Calu3 (cell line): Measurements from ENCODE around the gene FUZ. TPM values are rescaled to one million over a fixed set of nuclear protein-coding genes. Genes with fewer than 3 reads are reported as not detected.

ENCODE experiments used
- BruUV-seq: library from RNA; stranded (reverse); fragments of 400-500 nt; replicated peaks from 2 replicates; lab custom pipeline; 2021; lab: Mats Ljungman, UMichigan
- CTCF ChIA-PET: fragments of 300-600 bp; sonication (Branson Sonifier 250); formaldehyde crosslinking; loops from one replicate; lab custom pipeline; 2022; ENCODE audit warnings: antibody characterized with exemption; lab: Charles Lee
- DNase-seq: peaks from one replicate; pipeline ENCODE4 v3.0.0; 2022
- H3K27ac Mint-ChIP-seq: one replicate; pipeline ENCODE4 v1.8.0; 2022; ENCODE audit warnings: mixed read lengths; ENCODE audit not compliant: unreplicated experiment
- H3K27me3 Mint-ChIP-seq: one replicate; pipeline ENCODE4 v1.8.0; 2022; ENCODE audit warnings: mixed read lengths; ENCODE audit not compliant: unreplicated experiment
- H3K36me3 Mint-ChIP-seq: one replicate; pipeline ENCODE4 v1.8.0; 2022; ENCODE audit warnings: mild to moderate bottlenecking, moderate library complexity, mixed read lengths; ENCODE audit not compliant: insufficient read depth, unreplicated experiment
- H3K4me1 Mint-ChIP-seq: one replicate; pipeline ENCODE4 v1.8.0; 2022; ENCODE audit warnings: mild to moderate bottlenecking, low read depth, mixed read lengths; ENCODE audit not compliant: unreplicated experiment
- H3K4me3 Mint-ChIP-seq: one replicate; pipeline ENCODE4 v1.8.0; 2022; ENCODE audit warnings: mild to moderate bottlenecking, low read depth, moderate library complexity, mixed read lengths; ENCODE audit not compliant: unreplicated experiment
- H3K9me3 Mint-ChIP-seq: one replicate; pipeline ENCODE4 v1.8.0; 2022; ENCODE audit warnings: low read depth, mixed read lengths; ENCODE audit not compliant: unreplicated experiment
- intact Hi-C: fragments of 100-400 bp; cut with micrococcal nuclease; formaldehyde crosslinking; loops from one replicate; pipeline ENCODE4 v1.10.0; 2022; ENCODE audit not compliant: unreplicated experiment
- total RNA-seq: library from RNA; stranded (reverse); gene quantifications from 2 replicates; pipeline ENCODE4 v1.2.3, GENCODE V29; 2022
- TF ChIP-seq, protein P1 (sequence below): fragments of 200-600 bp; IDR thresholded peaks from one replicate; pipeline ENCODE4 v1.8.0; 2022; ENCODE audit warnings: antibody characterized with exemption; ENCODE audit not compliant: unreplicated experiment

Gene FUZ
- total RNA-seq, 1 experiment from 2014 or later = 12.2 TPM

DNA sequence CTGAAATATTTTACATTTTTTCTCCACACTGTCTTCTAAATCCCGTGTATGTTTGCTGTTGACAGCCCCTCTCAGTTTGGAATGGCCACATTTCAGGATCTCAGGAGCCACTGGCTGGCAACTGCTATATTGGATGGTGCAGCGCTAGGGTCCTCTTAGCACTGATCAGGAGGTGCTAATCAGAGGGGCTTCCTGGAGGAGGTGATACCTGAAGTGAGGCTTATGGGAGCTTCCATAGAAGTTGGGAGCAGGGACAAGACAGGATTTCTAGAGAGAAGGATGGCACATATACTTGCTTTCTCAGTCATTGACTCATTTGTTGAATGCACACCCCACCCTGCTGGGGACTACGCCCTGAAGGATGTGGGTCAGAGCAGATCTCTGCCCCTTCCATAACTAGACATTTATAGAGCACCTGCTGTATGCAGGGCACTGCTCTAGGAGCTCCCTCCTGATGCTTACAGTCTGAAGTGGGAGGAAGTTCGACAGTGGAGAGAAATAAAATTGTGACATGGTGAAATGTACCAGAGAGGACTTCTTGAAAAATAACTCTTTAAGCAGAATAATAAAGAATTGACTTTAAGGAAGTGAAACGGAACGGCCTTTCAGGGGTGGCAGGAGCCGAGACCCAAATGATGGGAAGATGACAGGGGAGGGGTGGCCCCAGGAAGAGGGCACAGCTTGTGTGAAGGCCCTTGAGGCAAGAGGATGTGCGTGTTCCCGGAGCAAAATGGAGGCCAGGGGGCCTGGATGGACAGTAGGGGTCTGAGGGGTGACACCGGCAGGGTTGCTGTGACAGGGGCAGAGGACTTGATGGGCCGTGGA is 33.1 kb downstream of the FUZ start:
- no peak overlapping the region for H3K27ac Mint-ChIP-seq
- CTCF ChIA-PET = interaction anchor here (0.6 kb wide), 1 partner anchor 108 kb away, joined by 5 read pairs; no protein-coding TSS in a partner anchor
- no TSS peak for BruUV-seq
- H3K27me3 Mint-ChIP-seq = no peaks in the 10 kb centered on the region
- intact Hi-C loops = no loop called here
- no peak for DNase-seq
- H3K36me3 Mint-ChIP-seq = peaks cover 9% of the 10 kb centered on the region
- no peaks in the 10 kb centered on the region for H3K9me3 Mint-ChIP-seq
- TF ChIP-seq, protein P1, sequence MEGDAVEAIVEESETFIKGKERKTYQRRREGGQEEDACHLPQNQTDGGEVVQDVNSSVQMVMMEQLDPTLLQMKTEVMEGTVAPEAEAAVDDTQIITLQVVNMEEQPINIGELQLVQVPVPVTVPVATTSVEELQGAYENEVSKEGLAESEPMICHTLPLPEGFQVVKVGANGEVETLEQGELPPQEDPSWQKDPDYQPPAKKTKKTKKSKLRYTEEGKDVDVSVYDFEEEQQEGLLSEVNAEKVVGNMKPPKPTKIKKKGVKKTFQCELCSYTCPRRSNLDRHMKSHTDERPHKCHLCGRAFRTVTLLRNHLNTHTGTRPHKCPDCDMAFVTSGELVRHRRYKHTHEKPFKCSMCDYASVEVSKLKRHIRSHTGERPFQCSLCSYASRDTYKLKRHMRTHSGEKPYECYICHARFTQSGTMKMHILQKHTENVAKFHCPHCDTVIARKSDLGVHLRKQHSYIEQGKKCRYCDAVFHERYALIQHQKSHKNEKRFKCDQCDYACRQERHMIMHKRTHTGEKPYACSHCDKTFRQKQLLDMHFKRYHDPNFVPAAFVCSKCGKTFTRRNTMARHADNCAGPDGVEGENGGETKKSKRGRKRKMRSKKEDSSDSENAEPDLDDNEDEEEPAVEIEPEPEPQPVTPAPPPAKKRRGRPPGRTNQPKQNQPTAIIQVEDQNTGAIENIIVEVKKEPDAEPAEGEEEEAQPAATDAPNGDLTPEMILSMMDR = no peak
- no peak overlapping the region for H3K4me3 Mint-ChIP-seq
- no peaks in the 10 kb centered on the region for H3K4me1 Mint-ChIP-seq

- CTCF ChIA-PET = no interaction called here
- Mint-ChIP-seq H3K9me3 (no peaks in the 10 kb centered on the region), H3K27ac (no peak overlapping the region), H3K36me3 (no peaks in the 10 kb centered on the region), H3K4me3 (no peak overlapping the region), H3K4me1 (no peaks in the 10 kb centered on the region), H3K27me3 (no peaks in the 10 kb centered on the region)
- TF ChIP-seq, protein P1 = no peak
- BruUV-seq = no TSS peak
- DNase-seq = no peak
- intact Hi-C loops = no loop called here
Measured at GRCh38 chr19:49776371-49776764, 36.7 kb downstream of the FUZ start.

GRCh38 chr19:49775742-49776370 is 37.2 kb downstream of the FUZ start:
- no TSS peak for BruUV-seq
- TF ChIP-seq, protein P1 = no peak
- no peaks in the 10 kb centered on the region for H3K4me1 Mint-ChIP-seq
- no peaks in the 10 kb centered on the region for H3K9me3 Mint-ChIP-seq
- H3K4me3 Mint-ChIP-seq = no peak overlapping the region
- no peak overlapping the region for H3K27ac Mint-ChIP-seq
- no peaks in the 10 kb centered on the region for H3K27me3 Mint-ChIP-seq
- no peak for DNase-seq
- intact Hi-C loops = no loop called here
- H3K36me3 Mint-ChIP-seq = no peaks in the 10 kb centered on the region
- CTCF ChIA-PET = no interaction called here

DNA sequence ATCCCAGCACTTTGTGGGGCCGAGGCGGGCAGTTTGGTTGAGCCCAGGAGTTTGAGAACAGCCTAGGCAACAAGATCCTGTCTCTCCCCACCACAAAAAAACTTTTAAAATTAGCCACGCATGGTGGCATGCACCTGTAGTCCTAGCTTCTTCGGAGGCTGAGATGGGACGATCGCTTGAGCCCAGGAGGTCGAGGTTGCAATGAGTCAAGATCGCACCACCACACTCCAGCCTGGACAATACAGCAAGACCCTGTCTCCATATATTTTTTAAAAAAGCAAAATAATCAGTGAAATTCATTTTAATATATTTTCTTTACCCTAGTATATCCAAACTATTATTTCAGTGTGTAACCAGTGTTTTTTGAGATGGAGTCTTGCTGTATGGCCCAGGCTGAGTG is 38.1 kb downstream of the FUZ start:
- CTCF ChIA-PET = no interaction called here
- DNase-seq = no peak
- intact Hi-C loops = no loop called here
- Mint-ChIP-seq H3K4me3 (no peak overlapping the region), H3K27me3 (no peaks in the 10 kb centered on the region), H3K27ac (no peak overlapping the region), H3K36me3 (peaks cover 2% of the 10 kb centered on the region), H3K9me3 (no peaks in the 10 kb centered on the region), H3K4me1 (no peaks in the 10 kb centered on the region)
- BruUV-seq = no TSS peak
- TF ChIP-seq, protein P1 = no peak
